Kasumi-1 (cell line): ENCODE results near the gene IPO8.

Experiments
- DNase-seq, 2 experiments: peaks; one replicate each; lab custom pipeline; 2025; lab: John Stamatoyannopoulos, UW

IPO8 gene

GRCh38 chr12:30695199-30696102, at the start of gene IPO8:
TSS of gene IPO8 (minus strand) at chr12:30695869. CDS start at chr12:30695647, 222 bp downstream.
- DNase-seq, result peak; percentile 91 to 94

- no peak for DNase-seq
Measured at GRCh38 chr12:30744321-30744720, 48.7 kb upstream of the IPO8 start.

- no peak for DNase-seq
Measured at GRCh38 chr12:30740274-30740673, 44.6 kb upstream of the IPO8 start.

- DNase-seq, result no peak
Measured at GRCh38 chr12:30739020-30739419, 43.4 kb upstream of the IPO8 start.

- no peak for DNase-seq
Measured at GRCh38 chr12:30732954-30733637, 37.4 kb upstream of the IPO8 start.

GRCh38 chr12:30730011-30730410, 34.3 kb upstream of the IPO8 start:
- DNase-seq, result no peak

GRCh38 chr12:30729547-30729946, 33.9 kb upstream of the IPO8 start:
- DNase-seq, result no peak

GRCh38 chr12:30726647-30727046, 31.0 kb upstream of the IPO8 start:
- no peak for DNase-seq

GRCh38 chr12:30725739-30726138, 30.1 kb upstream of the IPO8 start:
- no peak for DNase-seq

- DNase-seq, result no peak
Measured at GRCh38 chr12:30719060-30719459, 23.4 kb upstream of the IPO8 start.

- no peak for DNase-seq
Measured at GRCh38 chr12:30707613-30708342, 12.1 kb upstream of the IPO8 start.

GRCh38 chr12:30706476-30706875, 10.8 kb upstream of the IPO8 start:
- DNase-seq, result no peak

- DNase-seq, result no peak
Measured at GRCh38 chr12:30701056-30701455, 5.4 kb upstream of the IPO8 start.

GRCh38 chr12:30700216-30700900, 4.7 kb upstream of the IPO8 start:
- no peak for DNase-seq

- no peak for DNase-seq
Measured at GRCh38 chr12:30698346-30698745, 2.7 kb upstream of the IPO8 start.

- DNase-seq, result no peak
Measured at GRCh38 chr12:30696943-30697342, 1.3 kb upstream of the IPO8 start.

- no peak for DNase-seq
Measured at GRCh38 chr12:30696486-30696885, 817 bp upstream of the IPO8 start.

- DNase-seq, result no peak
Measured at GRCh38 chr12:30696103-30696408, 387 bp upstream of the IPO8 start.

- DNase-seq, result peak; percentile 12 to 29
Measured at GRCh38 chr12:30694412-30695198, 1.1 kb downstream of the IPO8 start.

GRCh38 chr12:30692470-30692869, 3.2 kb downstream of the IPO8 start:
- DNase-seq, result no peak

GRCh38 chr12:30691122-30691879, 4.4 kb downstream of the IPO8 start:
- DNase-seq, result no peak
